GM21737 (cell line): ENCODE data around the gene FBXL3.
"Not testable (repeated sequence)": the region's sequence is repeated elsewhere in the genome, so short reads cannot be mapped to it uniquely, and the experiment has no call there.

ENCODE experiments used
- ATAC-seq: cut with Tn5 transposase; IDR thresholded peaks from one replicate; pipeline ENCODE4 v1.9.1; 2021; ENCODE audit warnings: mild to moderate bottlenecking, moderate library complexity; ENCODE audit not compliant: unreplicated experiment

Gene FBXL3

GRCh38 chr13:77028202-77028601 is 1.2 kb upstream of the FBXL3 start:
- no peak for ATAC-seq

GRCh38 chr13:77026255-77026860 is 601 bp downstream of the FBXL3 start:
- ATAC-seq: peak; percentile 52

GRCh38 chr13:77022341-77022740 is 4.6 kb downstream of the FBXL3 start:
- ATAC-seq: no peak

GRCh38 chr13:77019756-77020155 is 7.2 kb downstream of the FBXL3 start:
- ATAC-seq: no peak

GRCh38 chr13:77016888-77017623 is 9.9 kb downstream of the FBXL3 start:
- ATAC-seq: no peak

GRCh38 chr13:77016251-77016812 is 10.6 kb downstream of the FBXL3 start:
- ATAC-seq: no peak

- ATAC-seq: no peak
Measured at GRCh38 chr13:77014906-77015685, 11.9 kb downstream of the FBXL3 start.

- ATAC-seq: no peak
Measured at GRCh38 chr13:77013853-77014542, 13.0 kb downstream of the FBXL3 start.

GRCh38 chr13:77009719-77010118 is 17.2 kb downstream of the FBXL3 start:
- ATAC-seq: not testable (repeated sequence)

- no peak for ATAC-seq
Measured at GRCh38 chr13:77009011-77009410, 17.9 kb downstream of the FBXL3 start.

GRCh38 chr13:77008337-77008736 is 18.6 kb downstream of the FBXL3 start:
- not testable (repeated sequence) for ATAC-seq

- ATAC-seq: no peak
Measured at GRCh38 chr13:77002590-77003190, 24.3 kb downstream of the FBXL3 start.

- ATAC-seq: no peak
Measured at GRCh38 chr13:77001963-77002587, 24.9 kb downstream of the FBXL3 start.

GRCh38 chr13:77001540-77001939 is 25.4 kb downstream of the FBXL3 start:
- ATAC-seq: no peak

GRCh38 chr13:77000475-77000874 is 26.5 kb downstream of the FBXL3 start:
- no peak for ATAC-seq

GRCh38 chr13:76994281-76994680 is 32.7 kb downstream of the FBXL3 start:
- ATAC-seq: no peak

- no peak for ATAC-seq
Measured at GRCh38 chr13:76993473-76993872, 33.5 kb downstream of the FBXL3 start.

- no peak for ATAC-seq
Measured at GRCh38 chr13:76993021-76993420, 33.9 kb downstream of the FBXL3 start.

GRCh38 chr13:76992548-76993001 is 34.4 kb downstream of the FBXL3 start:
- ATAC-seq: no peak
